Lower leg skin (tissue), 3 donors: Measurements from ENCODE around the gene AHCY.

Source experiments
- CTCF ChIP-seq, 3 donors: fragments of 450-650 bp; IDR thresholded peaks; one replicate each; pipeline ENCODE4 v1.5.1; 2016; ENCODE audit warnings: antibody characterized with exemption in 3 of 3, mild to moderate bottlenecking in 3 of 3, moderate library complexity in 2 of 3
- POLR2A ChIP-seq, 2 donors: fragments of 450-650 bp; IDR thresholded peaks; one replicate each; pipeline ENCODE4 v1.6.1; 2016 to 2017; ENCODE audit warnings: antibody characterized with exemption in 2 of 2, mild to moderate bottlenecking in 1 of 2, moderate library complexity in 1 of 2

DNA sequence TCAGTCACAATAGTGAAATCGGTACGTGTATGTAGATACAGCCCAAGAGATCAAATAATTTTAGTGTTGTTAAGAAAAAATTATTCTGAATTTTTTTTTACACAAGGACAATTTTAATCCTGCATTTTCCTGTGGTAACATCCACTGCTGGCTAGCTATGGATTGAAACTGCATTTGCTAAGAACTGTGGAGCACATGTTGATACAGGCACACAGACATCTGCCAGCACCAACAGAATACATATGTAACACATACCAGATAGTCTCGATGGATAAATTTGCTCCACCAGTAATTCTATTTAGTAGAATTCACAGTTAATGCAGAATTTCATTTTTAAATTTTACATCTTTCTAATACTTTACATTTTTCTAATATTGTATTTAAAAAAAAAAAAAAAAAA is 59.8 kb downstream of the AHCY start:
- TF ChIP-seq POLR2A (IDR thresholded peaks at IDR 0.05) (no peak), CTCF (IDR thresholded peaks at IDR 0.05) (no peak)
